Measurements from ENCODE around the gene HNRNPUL1.

- TF ChIP-seq CTCF (IDR thresholded peaks at IDR 0.05) (no peak), POLR2A (IDR thresholded peaks at IDR 0.05) (no peak)
Observed at GRCh38 chr19:41304706-41305483, 40.7 kb downstream of the HNRNPUL1 start.
